HG02759 (cell line): Measurements from ENCODE around the gene ADAMTS7.
"Not testable (repeated sequence)": the region's sequence is repeated elsewhere in the genome, so short reads cannot be mapped to it uniquely, and the experiment has no call there.

Experiments
- ATAC-seq: cut with Tn5 transposase; IDR thresholded peaks from one replicate; pipeline ENCODE4 v1.9.1; 2021; ENCODE audit warnings: mild to moderate bottlenecking, moderate library complexity; ENCODE audit not compliant: unreplicated experiment

The ADAMTS7 gene

GRCh38 chr15:78781381-78781780 is 29.9 kb downstream of the ADAMTS7 start:
- ATAC-seq = not testable (repeated sequence)

- not testable (repeated sequence) for ATAC-seq
Measured at GRCh38 chr15:78779975-78780374, 31.3 kb downstream of the ADAMTS7 start.

- ATAC-seq = not testable (repeated sequence)
Measured at GRCh38 chr15:78779176-78779785, 32.0 kb downstream of the ADAMTS7 start.

GRCh38 chr15:78778422-78778821 is 32.8 kb downstream of the ADAMTS7 start:
- no peak for ATAC-seq

GRCh38 chr15:78777953-78778345 is 33.3 kb downstream of the ADAMTS7 start:
- not testable (repeated sequence) for ATAC-seq

- ATAC-seq = not testable (repeated sequence)
Measured at GRCh38 chr15:78777290-78777952, 33.8 kb downstream of the ADAMTS7 start.

- ATAC-seq = not testable (repeated sequence)
Measured at GRCh38 chr15:78776046-78776925, 35.0 kb downstream of the ADAMTS7 start.

GRCh38 chr15:78775472-78775871 is 35.8 kb downstream of the ADAMTS7 start:
- no peak for ATAC-seq

- not testable (repeated sequence) for ATAC-seq
Measured at GRCh38 chr15:78774451-78774990, 36.7 kb downstream of the ADAMTS7 start.

GRCh38 chr15:78773765-78774450 is 37.4 kb downstream of the ADAMTS7 start:
- ATAC-seq = not testable (repeated sequence)

GRCh38 chr15:78772738-78773137 is 38.5 kb downstream of the ADAMTS7 start:
- no peak for ATAC-seq

- not testable (repeated sequence) for ATAC-seq
Measured at GRCh38 chr15:78771436-78772000, 39.7 kb downstream of the ADAMTS7 start.

- not testable (repeated sequence) for ATAC-seq
Measured at GRCh38 chr15:78771020-78771419, 40.2 kb downstream of the ADAMTS7 start.

GRCh38 chr15:78769473-78770225 is 41.6 kb downstream of the ADAMTS7 start:
- not testable (repeated sequence) for ATAC-seq

- no peak for ATAC-seq
Measured at GRCh38 chr15:78768531-78769408, 42.5 kb downstream of the ADAMTS7 start.

- no peak for ATAC-seq
Measured at GRCh38 chr15:78768096-78768495, 43.2 kb downstream of the ADAMTS7 start.

GRCh38 chr15:78767331-78767951 is 43.8 kb downstream of the ADAMTS7 start:
- ATAC-seq = no peak

GRCh38 chr15:78766641-78767071 is 44.6 kb downstream of the ADAMTS7 start:
- ATAC-seq = not testable (repeated sequence)
